Spleen (tissue), 11 donors: Measurements from ENCODE around the gene CSTF3. TPM values are rescaled to one million over a fixed set of nuclear protein-coding genes. Genes with fewer than 3 reads are reported as not detected.

Experiments
- DNase-seq: peaks from one replicate; pipeline ENCODE4 v3.0.0-alpha.2; 2020
- H3K27ac ChIP-seq, 8 donors: fragments of 200-600 bp; sonication (generic) in 7 of 8; 1 replicate in 4 of 8; 2 replicates in 4 of 8; pipeline versions ENCODE4 v1.5.0 to v1.8.0; 2016 to 2021; ENCODE audit warnings: inconsistent platforms in 4 of 8, mild to moderate bottlenecking in 4 of 8, moderate library complexity in 1 of 8
- H3K27me3 ChIP-seq, 7 donors: fragments of 200-600 bp; sonication (generic) in 6 of 7; replicated peaks in 1 of 7; 1 replicate in 4 of 7; 2 replicates in 3 of 7; pipeline versions ENCODE4 v1.5.0 to v1.8.0; 2016 to 2021; ENCODE audit warnings: inconsistent platforms in 3 of 7, mild to moderate bottlenecking in 1 of 7
- H3K36me3 ChIP-seq, 6 donors: fragments of 200-600 bp; sonication (generic) in 5 of 6; 1 replicate in 4 of 6; 2 replicates in 2 of 6; pipeline versions ENCODE4 v1.5.0 to v1.8.0; 2016 to 2021; ENCODE audit warnings: inconsistent platforms in 2 of 6
- H3K4me1 ChIP-seq, 6 donors: fragments of 200-600 bp; sonication (generic) in 5 of 6; 1 replicate in 3 of 6; 2 replicates in 3 of 6; pipeline versions ENCODE4 v1.5.0 to v1.8.0; 2016 to 2021; ENCODE audit warnings: inconsistent platforms in 3 of 6
- H3K4me3 ChIP-seq, 8 donors: fragments of 200-600 bp; sonication (generic) in 7 of 8; 1 replicate in 4 of 8; 2 replicates in 4 of 8; pipeline versions ENCODE4 v1.5.0 to v1.8.0; 2016 to 2021; ENCODE audit warnings: inconsistent platforms in 4 of 8, mild to moderate bottlenecking in 4 of 8, moderate library complexity in 2 of 8
- H3K9me3 ChIP-seq, 8 donors: fragments of 200-600 bp; sonication (generic) in 7 of 8; 1 replicate in 4 of 8; 2 replicates in 4 of 8; pipeline versions ENCODE4 v1.5.0 to v1.8.0; 2016 to 2021; ENCODE audit warnings: inconsistent platforms in 4 of 8
- CTCF ChIP-seq, 11 experiments: fragments of 200-600 bp in 7 of 11; fragments of 450-650 bp in 4 of 11; sonication (generic) in 4 of 11; IDR thresholded peaks in 8 of 11; conservative IDR thresholded peaks in 3 of 11; 1 replicate in 7 of 11; 2 replicates in 4 of 11; pipeline versions ENCODE4 v1.4.0 to v1.8.0; 2016 to 2021; ENCODE audit warnings: antibody characterized with exemption in 11 of 11, inconsistent platforms in 4 of 11, mild to moderate bottlenecking in 1 of 11
- POLR2A ChIP-seq, 3 donors: fragments of 450-650 bp; IDR thresholded peaks; one replicate each; pipeline ENCODE4 v1.5.1; 2017; ENCODE audit warnings: antibody characterized with exemption in 3 of 3, mild to moderate bottlenecking in 1 of 3
- POLR2AphosphoS5 ChIP-seq, 3 donors: sonication (generic); formaldehyde crosslinking; IDR thresholded peaks; one replicate each; pipeline ENCODE4 v1.5.1; 2017; ENCODE audit warnings: antibody characterized with exemption in 3 of 3
- WGBS, 5 donors: extraction: QIAGEN DNeasy Blood & Tissue Kit in 3 of 5; methylation state at CpG; one replicate each; pipeline versions ENCODE4 v1.1.5 to v1.1.7; 2013 to 2018; 5-methylcytosine and 5-hydroxymethylcytosine counted together
- intact Hi-C: fragments of 100-400 bp; cut with DNase I; formaldehyde crosslinking; loops from one replicate; pipeline ENCODE4 v1.15.0; 2023; ENCODE audit warnings: low total_unique reads
- polyA plus RNA-seq, 3 donors: library from polyadenylated mRNA; stranded (reverse); fragments of 200-250 nt; gene quantifications; one replicate each; pipeline ENCODE4 v1.2.1, GENCODE V29; 2013
- total RNA-seq, 7 donors: library from RNA; depleted of rRNA in 3 of 7; stranded (reverse); fragments of >200 nt in 3 of 7; fragmentation: NEBNext Ultra II Directional in 4 of 7; extraction: Animal tissue kit (Norgen Biotek cat#: 25700) in 4 of 7; gene quantifications; one replicate each; pipeline versions ENCODE4 v1.1.0 to v1.2.1, GENCODE V29; 2016 to 2021
- donor health status: healthy with polysubstance abuse.
- donor health status: DM: no; HTN: no; CAD: no; lungs with moderate emphysema.
- donor health status: DM: no; HTN: no; CAD: no.
- donor health status: Bipolar disorder and iron deficiency.
- donor health status: healthy.
- donor health status: DM: no; HTN: no; CAD: no.
- donor health status: DM: yes; HTN: yes; CAD: no.

CSTF3 gene
- total and polyA plus RNA-seq, 10 donors = 19.8 to 32.8 (median 26.9) TPM

DNA sequence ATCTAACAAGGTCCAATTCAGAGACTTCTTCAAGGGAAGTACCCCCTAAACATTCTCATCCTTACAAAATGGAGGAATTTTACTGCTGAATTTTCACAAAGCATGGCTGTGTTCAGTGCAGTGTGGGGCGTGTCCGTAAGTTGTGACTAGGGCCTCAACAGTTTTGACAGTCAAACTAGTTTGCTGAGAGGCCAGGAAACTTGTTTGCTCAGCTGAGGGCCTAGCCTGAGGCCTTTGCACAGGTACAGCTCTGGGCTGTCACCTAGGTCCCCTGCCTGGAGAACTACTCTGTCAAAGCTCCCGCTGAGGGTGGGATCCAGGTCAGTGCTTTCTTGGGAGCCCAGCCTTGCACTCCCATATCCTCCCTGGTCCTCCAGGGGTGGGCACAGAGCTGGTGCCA is 94.0 kb downstream of the CSTF3 start:
- TF ChIP-seq POLR2AphosphoS5 (IDR thresholded peaks at IDR 0.05) = no peak
- TF ChIP-seq CTCF (IDR thresholded peaks at IDR 0.05 in 8 of 11, conservative IDR thresholded peaks at IDR 0.05 in 3 of 11) = no peak
- TF ChIP-seq POLR2A (IDR thresholded peaks at IDR 0.05) = no peak
- Histone ChIP-seq H3K9me3 (no peaks in the 10 kb centered on the region), H3K4me1 (peaks cover 12 to 33% (median 23%) of the 10 kb centered on the region in 6 donors), H3K4me3 (no peak overlapping the region), H3K36me3 (peaks cover 0 to 91% (median 64%) of the 10 kb centered on the region in 6 donors), H3K27ac (no peak overlapping the region), H3K27me3 (no peaks in the 10 kb centered on the region)
- DNase-seq = no peak
- 91 to 98% (median 95%) methylated on average over 3 of the region's 3 CpGs for WGBS, 5 donors
- intact Hi-C loops = loop anchor here (5.0 kb wide), 1 partner anchor 105 kb away; no protein-coding TSS in a partner anchor

- TF ChIP-seq POLR2A (IDR thresholded peaks at IDR 0.05) (no peak), POLR2AphosphoS5 (IDR thresholded peaks at IDR 0.05) (peak in 2 of 3 donors; percentile 37 to 66), CTCF (IDR thresholded peaks at IDR 0.05 in 8 of 11, conservative IDR thresholded peaks at IDR 0.05 in 3 of 11) (peak; percentile 69 to 91 (median 85))
- intact Hi-C loops = loop anchor here (5.0 kb wide), 1 partner anchor 103 kb away; no protein-coding TSS in a partner anchor
- H3K27ac ChIP-seq = no peak overlapping the region
- H3K9me3 ChIP-seq = no peaks in the 10 kb centered on the region
- H3K4me3 ChIP-seq = no peak overlapping the region
- H3K36me3 ChIP-seq = peaks cover 0 to 91% (median 59%) of the 10 kb centered on the region in 6 donors
- no peaks in the 10 kb centered on the region for H3K27me3 ChIP-seq
- WGBS, 5 donors = 69 to 77% (median 71%) methylated on average over 13 to 22 of the region's 22 CpGs
- DNase-seq = peak; percentile 91
- peaks cover 12 to 33% (median 23%) of the 10 kb centered on the region in 6 donors for H3K4me1 ChIP-seq
These were observed 95.7 kb downstream of the CSTF3 start for GRCh38 chr11:33065445-33066178.

- H3K4me1 ChIP-seq = peaks cover 12 to 33% (median 23%) of the 10 kb centered on the region in 6 donors
- peak overlapping the region in 4 of 8 donors; percentile 60 to 78 (median 68) for H3K27ac ChIP-seq
- H3K9me3 ChIP-seq = no peaks in the 10 kb centered on the region
- no peak overlapping the region for H3K4me3 ChIP-seq
- TF ChIP-seq POLR2A (IDR thresholded peaks at IDR 0.05) (no peak), CTCF (IDR thresholded peaks at IDR 0.05 in 8 of 11, conservative IDR thresholded peaks at IDR 0.05 in 3 of 11) (no peak), POLR2AphosphoS5 (IDR thresholded peaks at IDR 0.05) (no peak)
- no peaks in the 10 kb centered on the region for H3K27me3 ChIP-seq
- no peak for DNase-seq
- intact Hi-C loops = loop anchor here (5.0 kb wide), 1 partner anchor 103 kb away; no protein-coding TSS in a partner anchor
- WGBS, 5 donors = 86 to 93% (median 88%) methylated on average over 5 of the region's 5 CpGs
- H3K36me3 ChIP-seq = peaks cover 0 to 91% (median 60%) of the 10 kb centered on the region in 6 donors
These were observed 96.4 kb downstream of the CSTF3 start for GRCh38 chr11:33064866-33065265.
